Measurements from ENCODE around the gene OR56A1. TPM values are rescaled to one million over a fixed set of nuclear protein-coding genes. Genes with fewer than 3 reads are reported as not detected.

OR56A1 gene
- polyA plus RNA-seq, 1 experiment, result not detected

DNA sequence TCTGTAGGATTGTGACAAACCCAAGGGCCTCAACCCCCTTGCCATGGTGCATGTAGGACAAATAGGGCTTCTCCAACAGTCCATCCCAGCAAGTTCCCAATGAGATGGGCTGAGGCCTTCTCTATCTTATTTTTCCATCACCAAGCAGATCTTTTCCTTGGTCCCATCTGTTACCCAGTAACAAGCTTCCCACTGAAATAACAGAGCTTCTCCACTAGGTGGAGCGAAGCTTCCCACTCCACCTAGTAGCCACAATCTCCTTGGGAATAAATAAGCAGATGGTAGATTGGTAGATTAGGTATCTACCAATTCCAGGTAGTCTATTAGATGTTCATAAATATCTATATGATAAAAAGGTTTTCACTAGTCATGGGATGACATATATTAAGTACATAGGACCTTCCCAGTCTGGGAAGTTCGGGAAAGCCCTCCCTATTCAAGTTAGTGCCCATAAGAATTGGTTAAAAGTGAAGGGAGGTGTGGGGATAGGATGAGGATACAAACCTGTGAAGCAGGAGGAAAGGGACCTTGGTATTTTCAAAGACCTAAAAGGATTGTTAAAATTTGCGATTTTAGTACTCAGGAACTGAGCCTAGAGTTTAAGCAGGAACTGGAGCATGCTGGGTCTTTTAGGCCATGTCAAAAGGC is 37.8 kb downstream of the OR56A1 start:
- no peak for DNase-seq (ENCODE audit: low read depth)
- CTCF ChIA-PET, result interaction anchor here (0.7 to 3.1 kb wide), 5 partner anchors 8 to 370 kb away, joined by 3 to 16 read pairs (median 3); no protein-coding TSS in a partner anchor

DNA sequence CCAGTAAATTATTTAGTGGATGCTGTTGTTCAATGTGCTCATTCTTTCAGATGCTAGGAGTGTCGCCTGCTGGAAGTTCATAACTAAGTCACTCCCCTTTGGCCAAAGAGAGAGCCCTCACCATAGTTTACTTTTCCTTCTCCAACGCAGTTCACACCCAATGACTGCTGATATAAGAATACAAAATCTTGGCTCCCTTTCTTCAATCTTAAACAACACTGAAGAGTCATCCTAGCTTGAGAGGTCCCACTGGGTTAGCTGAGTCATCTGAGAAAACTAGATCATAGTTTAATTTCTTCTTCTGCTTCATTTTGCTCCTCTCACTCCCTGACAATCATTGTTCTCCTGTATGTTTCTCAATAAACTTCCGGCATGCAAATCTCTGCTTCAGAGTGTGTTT is 38.4 kb downstream of the OR56A1 start:
- TF ChIP-seq, protein P1, sequence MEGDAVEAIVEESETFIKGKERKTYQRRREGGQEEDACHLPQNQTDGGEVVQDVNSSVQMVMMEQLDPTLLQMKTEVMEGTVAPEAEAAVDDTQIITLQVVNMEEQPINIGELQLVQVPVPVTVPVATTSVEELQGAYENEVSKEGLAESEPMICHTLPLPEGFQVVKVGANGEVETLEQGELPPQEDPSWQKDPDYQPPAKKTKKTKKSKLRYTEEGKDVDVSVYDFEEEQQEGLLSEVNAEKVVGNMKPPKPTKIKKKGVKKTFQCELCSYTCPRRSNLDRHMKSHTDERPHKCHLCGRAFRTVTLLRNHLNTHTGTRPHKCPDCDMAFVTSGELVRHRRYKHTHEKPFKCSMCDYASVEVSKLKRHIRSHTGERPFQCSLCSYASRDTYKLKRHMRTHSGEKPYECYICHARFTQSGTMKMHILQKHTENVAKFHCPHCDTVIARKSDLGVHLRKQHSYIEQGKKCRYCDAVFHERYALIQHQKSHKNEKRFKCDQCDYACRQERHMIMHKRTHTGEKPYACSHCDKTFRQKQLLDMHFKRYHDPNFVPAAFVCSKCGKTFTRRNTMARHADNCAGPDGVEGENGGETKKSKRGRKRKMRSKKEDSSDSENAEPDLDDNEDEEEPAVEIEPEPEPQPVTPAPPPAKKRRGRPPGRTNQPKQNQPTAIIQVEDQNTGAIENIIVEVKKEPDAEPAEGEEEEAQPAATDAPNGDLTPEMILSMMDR (IDR thresholded peaks at IDR 0.05; ENCODE audit: insufficient read depth, low read depth, low read length), result no peak

More for the DNA sequence above, 37.8 kb downstream of the OR56A1 start:
- TF ChIP-seq, protein P1 (IDR thresholded peaks at IDR 0.05; ENCODE audit: insufficient read depth, low read depth, low read length), result peak; percentile 54
- Histone ChIP-seq H3K4me3 (ENCODE audit: low read depth, low read length) (no peak overlapping the region), H3K27me3 (ENCODE audit: control insufficient read depth, insufficient read depth, low read length) (no peaks in the 10 kb centered on the region), H3K36me3 (ENCODE audit: control insufficient read depth, insufficient read depth, low read length) (no peaks in the 10 kb centered on the region)
- POLR2A ChIA-PET, result no interaction called here

DNA sequence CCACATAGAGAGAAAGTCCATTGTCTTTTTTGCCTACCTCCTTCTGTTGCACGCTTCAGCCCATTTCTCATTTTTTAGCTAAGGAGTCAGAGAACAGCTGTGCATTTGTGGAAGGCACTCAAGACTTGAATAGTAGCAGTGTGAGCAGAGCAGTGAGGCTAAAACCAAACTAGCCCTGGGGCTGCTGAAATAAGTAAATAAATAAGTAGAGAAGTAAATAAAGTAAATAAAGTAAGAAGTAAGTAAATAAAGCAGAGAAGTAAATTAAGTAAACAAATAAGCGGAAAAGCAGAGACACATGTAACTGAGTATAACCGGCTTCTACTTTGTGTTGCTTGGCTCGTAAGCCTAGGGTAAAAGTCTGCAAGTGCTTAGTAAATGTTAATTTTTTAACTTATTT is 41.4 kb downstream of the OR56A1 start:
- TF ChIP-seq, protein P1 (IDR thresholded peaks at IDR 0.05; ENCODE audit: insufficient read depth, low read depth, low read length), result no peak
- ChIA-PET CTCF (no interaction called here), POLR2A (no interaction called here)
- H3K27me3 ChIP-seq (ENCODE audit: control insufficient read depth, insufficient read depth, low read length), result no peaks in the 10 kb centered on the region
- no peak overlapping the region for H3K4me3 ChIP-seq (ENCODE audit: low read depth, low read length)
- H3K36me3 ChIP-seq (ENCODE audit: control insufficient read depth, insufficient read depth, low read length), result no peaks in the 10 kb centered on the region
- no peak for DNase-seq (ENCODE audit: low read depth)

More for the DNA sequence above, 38.4 kb downstream of the OR56A1 start:
- Histone ChIP-seq H3K27me3 (ENCODE audit: control insufficient read depth, insufficient read depth, low read length) (no peaks in the 10 kb centered on the region), H3K36me3 (ENCODE audit: control insufficient read depth, insufficient read depth, low read length) (no peaks in the 10 kb centered on the region), H3K4me3 (ENCODE audit: low read depth, low read length) (no peak overlapping the region)
- ChIA-PET CTCF (interaction anchor here (0.7 to 3.1 kb wide), 6 partner anchors 8 to 371 kb away, joined by 3 to 16 read pairs (median 3); no protein-coding TSS in a partner anchor), POLR2A (no interaction called here)
- DNase-seq (ENCODE audit: low read depth), result no peak

DNA sequence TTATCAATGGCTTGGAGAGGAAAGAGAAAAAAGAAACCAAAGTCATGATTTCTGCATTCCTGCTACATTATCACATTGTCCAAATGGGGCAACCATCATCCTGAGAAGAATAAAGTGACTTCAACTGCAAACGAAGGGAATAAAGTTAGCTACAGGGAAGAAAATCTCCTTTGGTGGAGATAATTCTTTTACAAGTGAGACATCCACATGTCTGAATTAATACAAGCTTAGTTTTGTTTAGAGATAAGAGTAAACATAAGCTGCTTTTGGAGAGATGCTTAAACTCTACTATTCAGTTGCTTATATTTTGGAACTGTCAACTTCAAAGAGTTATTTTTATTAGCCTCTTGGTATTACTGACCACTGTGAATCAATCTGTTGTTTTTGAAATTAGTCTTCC is 43.7 kb downstream of the OR56A1 start, which contains the start of gene OR52L1:
OR52L1 (minus strand) TSS at position 101 of the 400 bp plus-strand sequence; CDS start at position 46, 55 bp downstream.
- DNase-seq (ENCODE audit: low read depth), result no peak
- Histone ChIP-seq H3K36me3 (ENCODE audit: control insufficient read depth, insufficient read depth, low read length) (no peaks in the 10 kb centered on the region), H3K4me3 (ENCODE audit: low read depth, low read length) (no peak within 1 kb of the TSS), H3K27me3 (ENCODE audit: control insufficient read depth, insufficient read depth, low read length) (no peaks in the 10 kb centered on the region)
- TF ChIP-seq, protein P1 (IDR thresholded peaks at IDR 0.05; ENCODE audit: insufficient read depth, low read depth, low read length), result no peak
- CTCF ChIA-PET, result no interaction called here
- POLR2A ChIA-PET, result no interaction called here

DNA sequence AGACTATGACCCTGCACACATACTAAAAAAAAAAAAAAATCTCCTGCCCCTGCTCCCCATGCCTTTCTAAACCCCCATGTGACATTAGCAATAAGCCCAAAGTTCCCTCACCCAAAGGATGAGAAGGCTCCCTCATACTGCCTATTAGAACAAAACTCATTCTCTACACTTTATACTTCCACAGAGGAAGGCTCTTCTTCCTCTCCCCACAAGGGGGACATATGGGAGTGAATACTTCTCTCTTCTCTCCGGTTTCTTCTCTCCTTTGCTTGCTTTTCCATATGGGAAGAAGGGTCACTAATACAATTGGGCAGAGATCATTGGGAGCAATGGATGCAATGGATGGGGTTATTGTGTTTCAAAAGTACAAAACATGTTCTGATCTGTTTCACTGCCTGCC is 47.1 kb downstream of the OR56A1 start:
- TF ChIP-seq, protein P1 (IDR thresholded peaks at IDR 0.05; ENCODE audit: insufficient read depth, low read depth, low read length), result no peak
- Histone ChIP-seq H3K36me3 (ENCODE audit: control insufficient read depth, insufficient read depth, low read length) (no peaks in the 10 kb centered on the region), H3K4me3 (ENCODE audit: low read depth, low read length) (no peak overlapping the region), H3K27me3 (ENCODE audit: control insufficient read depth, insufficient read depth, low read length) (no peaks in the 10 kb centered on the region)
- DNase-seq (ENCODE audit: low read depth), result no peak
- ChIA-PET CTCF (no interaction called here), POLR2A (no interaction called here)

Measured in BJ (cell line).